ENCODE measurements around the gene TMEM147.
A peak's percentile ranks its signal among the peaks of the same experiment; 100 is the strongest.

Gene TMEM147

GRCh38 chr19:35533822-35534392, 11.5 kb upstream of the TMEM147 start:
- Histone ChIP-seq H3K9me3 (ENCODE audit: control insufficient read depth, insufficient read depth, low read length) (no peaks in the 10 kb centered on the region), H3K4me1 (ENCODE audit: control insufficient read depth, insufficient read depth, low read length) (peaks cover 9% of the 10 kb centered on the region), H3K36me3 (ENCODE audit: control insufficient read depth, insufficient read depth, low read length) (no peaks in the 10 kb centered on the region), H3K27ac (ENCODE audit: low read depth, low read length) (no peak overlapping the region), H3K27me3 (ENCODE audit: control insufficient read depth, insufficient read depth, low read length) (no peaks in the 10 kb centered on the region; the same call in 1 of the 2 replicates), H3K4me3 (ENCODE audit: low read depth, low read length) (no peak overlapping the region), H3K9ac (ENCODE audit: low read depth, low read length) (no peak overlapping the region)

GRCh38 chr19:35534803-35535480, 10.5 kb upstream of the TMEM147 start:
- Histone ChIP-seq H3K4me3 (ENCODE audit: low read depth, low read length) (no peak overlapping the region), H3K9me3 (ENCODE audit: control insufficient read depth, insufficient read depth, low read length) (no peaks in the 10 kb centered on the region), H3K4me1 (ENCODE audit: control insufficient read depth, insufficient read depth, low read length) (peaks cover 9% of the 10 kb centered on the region), H3K27me3 (ENCODE audit: control insufficient read depth, insufficient read depth, low read length) (no peaks in the 10 kb centered on the region), H3K36me3 (ENCODE audit: control insufficient read depth, insufficient read depth, low read length) (no peaks in the 10 kb centered on the region), H3K27ac (ENCODE audit: low read depth, low read length) (no peak overlapping the region), H3K9ac (ENCODE audit: low read depth, low read length) (no peak overlapping the region)

GRCh38 chr19:35539314-35539713, 6.1 kb upstream of the TMEM147 start:
- no peaks in the 10 kb centered on the region for H3K9me3 ChIP-seq (ENCODE audit: control insufficient read depth, insufficient read depth, low read length)
- peaks cover 34% of the 10 kb centered on the region for H3K36me3 ChIP-seq (ENCODE audit: control insufficient read depth, insufficient read depth, low read length)
- H3K27me3 ChIP-seq (ENCODE audit: control insufficient read depth, insufficient read depth, low read length): no peaks in the 10 kb centered on the region
- peaks cover 10% of the 10 kb centered on the region for H3K4me1 ChIP-seq (ENCODE audit: control insufficient read depth, insufficient read depth, low read length)
- H3K27ac ChIP-seq (ENCODE audit: low read depth, low read length): peak overlapping the region; percentile 12
- H3K4me3 ChIP-seq (ENCODE audit: low read depth, low read length): no peak overlapping the region
- H3K9ac ChIP-seq (ENCODE audit: low read depth, low read length): no peak overlapping the region

GRCh38 chr19:35539850-35540249, 5.6 kb upstream of the TMEM147 start:
- no peak overlapping the region for H3K9ac ChIP-seq (ENCODE audit: low read depth, low read length)
- H3K27ac ChIP-seq (ENCODE audit: low read depth, low read length): no peak overlapping the region
- H3K4me1 ChIP-seq (ENCODE audit: control insufficient read depth, insufficient read depth, low read length): peaks cover 13% of the 10 kb centered on the region
- peaks cover 34% of the 10 kb centered on the region for H3K36me3 ChIP-seq (ENCODE audit: control insufficient read depth, insufficient read depth, low read length)
- no peaks in the 10 kb centered on the region for H3K9me3 ChIP-seq (ENCODE audit: control insufficient read depth, insufficient read depth, low read length)
- H3K27me3 ChIP-seq (ENCODE audit: control insufficient read depth, insufficient read depth, low read length): no peaks in the 10 kb centered on the region
- H3K4me3 ChIP-seq (ENCODE audit: low read depth, low read length): no peak overlapping the region

GRCh38 chr19:35540356-35540927, 5.0 kb upstream of the TMEM147 start:
- Histone ChIP-seq H3K4me1 (ENCODE audit: control insufficient read depth, insufficient read depth, low read length) (peaks cover 13% of the 10 kb centered on the region), H3K9ac (ENCODE audit: low read depth, low read length) (no peak overlapping the region), H3K27me3 (ENCODE audit: control insufficient read depth, insufficient read depth, low read length) (no peaks in the 10 kb centered on the region), H3K36me3 (ENCODE audit: control insufficient read depth, insufficient read depth, low read length) (peaks cover 34% of the 10 kb centered on the region), H3K4me3 (ENCODE audit: low read depth, low read length) (no peak overlapping the region), H3K27ac (ENCODE audit: low read depth, low read length) (no peak overlapping the region), H3K9me3 (ENCODE audit: control insufficient read depth, insufficient read depth, low read length) (no peaks in the 10 kb centered on the region)

- Histone ChIP-seq H3K36me3 (ENCODE audit: control insufficient read depth, insufficient read depth, low read length) (peaks cover 43% of the 10 kb centered on the region), H3K4me1 (ENCODE audit: control insufficient read depth, insufficient read depth, low read length) (peaks cover 13% of the 10 kb centered on the region; the same call in 1 of the 2 replicates), H3K27me3 (ENCODE audit: control insufficient read depth, insufficient read depth, low read length) (no peaks in the 10 kb centered on the region), H3K4me3 (ENCODE audit: low read depth, low read length) (no peak overlapping the region), H3K9ac (ENCODE audit: low read depth, low read length) (no peak overlapping the region), H3K9me3 (ENCODE audit: control insufficient read depth, insufficient read depth, low read length) (no peaks in the 10 kb centered on the region), H3K27ac (ENCODE audit: low read depth, low read length) (no peak overlapping the region)
Observed at GRCh38 chr19:35542209-35542608, 3.2 kb upstream of the TMEM147 start.

- Histone ChIP-seq H3K36me3 (ENCODE audit: control insufficient read depth, insufficient read depth, low read length) (peaks cover 54% of the 10 kb centered on the region), H3K9ac (ENCODE audit: low read depth, low read length) (no peak overlapping the region), H3K4me3 (ENCODE audit: low read depth, low read length) (no peak overlapping the region), H3K9me3 (ENCODE audit: control insufficient read depth, insufficient read depth, low read length) (no peaks in the 10 kb centered on the region), H3K27me3 (ENCODE audit: control insufficient read depth, insufficient read depth, low read length) (no peaks in the 10 kb centered on the region), H3K4me1 (ENCODE audit: control insufficient read depth, insufficient read depth, low read length) (peaks cover 13% of the 10 kb centered on the region; the same call in 1 of the 2 replicates), H3K27ac (ENCODE audit: low read depth, low read length) (no peak overlapping the region)
Observed at GRCh38 chr19:35543280-35544109, 1.9 kb upstream of the TMEM147 start.

- Histone ChIP-seq H3K9ac (ENCODE audit: low read depth, low read length) (peak overlapping the region; percentile 88; the same call in 1 of the 2 replicates), H3K4me1 (ENCODE audit: control insufficient read depth, insufficient read depth, low read length) (peaks cover 13% of the 10 kb centered on the region; the same call in 1 of the 2 replicates), H3K4me3 (ENCODE audit: low read depth, low read length) (peak overlapping the region; percentile 78), H3K36me3 (ENCODE audit: control insufficient read depth, insufficient read depth, low read length) (peaks cover 57% of the 10 kb centered on the region), H3K27me3 (ENCODE audit: control insufficient read depth, insufficient read depth, low read length) (no peaks in the 10 kb centered on the region), H3K9me3 (ENCODE audit: control insufficient read depth, insufficient read depth, low read length) (no peaks in the 10 kb centered on the region), H3K27ac (ENCODE audit: low read depth, low read length) (no peak overlapping the region)
Observed at GRCh38 chr19:35544110-35544802, 1.2 kb upstream of the TMEM147 start.

- Histone ChIP-seq H3K4me1 (ENCODE audit: control insufficient read depth, insufficient read depth, low read length) (peaks cover 13% of the 10 kb centered on the region; the same call in 1 of the 2 replicates), H3K27me3 (ENCODE audit: control insufficient read depth, insufficient read depth, low read length) (no peaks in the 10 kb centered on the region), H3K36me3 (ENCODE audit: control insufficient read depth, insufficient read depth, low read length) (peaks cover 63% of the 10 kb centered on the region), H3K9me3 (ENCODE audit: control insufficient read depth, insufficient read depth, low read length) (no peaks in the 10 kb centered on the region), H3K4me3 (ENCODE audit: low read depth, low read length) (peak overlapping the region; percentile 78), H3K27ac (ENCODE audit: low read depth, low read length) (peak overlapping the region; percentile 75), H3K9ac (ENCODE audit: low read depth, low read length) (peak overlapping the region; percentile 88)
Observed at GRCh38 chr19:35545855-35546381, 492 bp downstream of the TMEM147 start.

- H3K9ac ChIP-seq (ENCODE audit: low read depth, low read length): peak overlapping the region; percentile 88; the same call in 1 of the 2 replicates
- H3K9me3 ChIP-seq (ENCODE audit: control insufficient read depth, insufficient read depth, low read length): no peaks in the 10 kb centered on the region
- peaks cover 13% of the 10 kb centered on the region; the same call in 1 of the 2 replicates for H3K4me1 ChIP-seq (ENCODE audit: control insufficient read depth, insufficient read depth, low read length)
- no peaks in the 10 kb centered on the region for H3K27me3 ChIP-seq (ENCODE audit: control insufficient read depth, insufficient read depth, low read length)
- H3K27ac ChIP-seq (ENCODE audit: low read depth, low read length): no peak overlapping the region
- peaks cover 59% of the 10 kb centered on the region for H3K36me3 ChIP-seq (ENCODE audit: control insufficient read depth, insufficient read depth, low read length)
- peak overlapping the region; percentile 78 for H3K4me3 ChIP-seq (ENCODE audit: low read depth, low read length)
Observed at GRCh38 chr19:35546532-35546931, 1.1 kb downstream of the TMEM147 start.

Data from HUES48 (cell line).